ENCODE measurements around the gene AP1B1. TPM values are rescaled to one million over a fixed set of nuclear protein-coding genes. Genes with fewer than 3 reads are reported as not detected.

Gene AP1B1
- total and polyA plus RNA-seq, 2 of the 8 experiments (the other 6 are each of a cell fraction or from before 2014, with no cell fraction given), result 64.2 to 86.8 TPM

DNA sequence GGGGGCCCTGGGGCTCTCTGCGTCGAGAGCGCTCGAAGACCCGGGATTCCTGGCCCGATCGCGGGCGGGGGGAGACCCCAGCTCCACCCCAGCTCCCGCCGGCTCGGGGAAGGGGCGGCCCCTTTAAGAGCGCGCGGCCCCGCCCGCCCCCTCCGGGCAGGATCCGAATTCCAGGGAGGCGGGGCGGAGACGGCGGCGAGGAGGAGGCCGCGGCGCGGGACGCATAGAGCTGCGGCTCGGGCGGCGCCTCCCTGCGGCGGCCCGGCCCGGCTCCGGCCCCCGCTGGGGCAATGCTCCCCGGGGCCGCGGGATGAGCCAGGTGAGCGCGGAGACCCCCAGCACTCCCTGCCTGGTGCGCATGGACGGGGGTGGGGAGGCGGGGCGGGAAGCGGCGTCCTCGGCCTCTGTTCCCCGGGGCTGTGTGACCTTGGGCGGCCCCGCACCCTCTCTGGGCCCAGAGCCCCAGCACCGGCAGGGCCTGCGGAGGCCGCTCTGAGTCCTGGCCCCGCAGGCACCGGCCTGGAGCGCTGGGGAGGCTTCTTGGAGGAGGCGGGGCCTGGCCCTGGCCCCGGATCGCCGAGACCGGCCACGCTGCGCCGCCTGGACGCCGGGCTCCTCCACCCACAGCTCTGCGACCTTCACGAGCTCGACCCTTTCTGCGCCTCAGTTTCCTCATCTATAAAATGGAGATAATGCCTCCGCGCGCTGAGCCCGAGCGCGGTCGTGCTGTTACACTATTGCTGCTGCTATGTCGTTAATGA, 81.4 kb downstream of the AP1B1 start:
- DNase-seq (ENCODE audit: low read depth in 1 of 2, low spot score in 2 of 2) (no peak), FAIRE-seq (no peak)
- Histone ChIP-seq H2BK12ac (ENCODE audit: low read depth, low read length) (peak overlapping the region; percentile 96; the same call in 1 of the 2 replicates), H3K4ac (replicated peaks; ENCODE audit: insufficient read length, low read depth, low read length) (peak overlapping the region; percentile 94), H2AK5ac (ENCODE audit: low read depth, low read length) (0 out of 2 replicates have a peak overlapping the region, but pooled peaks have one; percentile 93), H3K14ac (ENCODE audit: insufficient read length) (no peak overlapping the region), H3K18ac (ENCODE audit: extremely low read depth, low read length) (peak overlapping the region; percentile 34), H4K5ac (ENCODE audit: insufficient read length, low read depth, low read length) (peak overlapping the region; percentile 76), H2BK5ac (ENCODE audit: low read depth, low read length) (peak overlapping the region; percentile 95; the same call in 1 of the 2 replicates), H3K9me3 (ENCODE audit: insufficient read depth in 2 of 2, low read depth in 1 of 2, low read length in 1 of 2) (no peaks in the 10 kb centered on the region), H3K56ac (replicated peaks; ENCODE audit: insufficient read length, low read depth, low read length) (peak overlapping the region; percentile 77), H3K9ac (replicated peaks in 1 of 4; ENCODE audit: extremely low read depth in 1 of 4, low read depth in 3 of 4, low read length in 3 of 4) (no peak overlapping the region; a peak in 1 of 7 replicates), H3K27ac (ENCODE audit: low read depth, low read length) (no peak overlapping the region), H2AFZ (ENCODE audit: low read length) (no peak overlapping the region), H4K8ac (ENCODE audit: extremely low read depth, insufficient read depth, low read length) (peak overlapping the region; percentile 95), H3K27me3 (replicated peaks in 1 of 4; ENCODE audit: control insufficient read depth in 3 of 4, extremely low read depth in 1 of 4, insufficient read depth in 3 of 4, low read length in 3 of 4) (peaks cover 0 to 7% (median 0%) of the 10 kb centered on the region in 4 experiments; a peak in 2 of 7 replicates), H3K4me3 (ENCODE audit: extremely low read depth in 1 of 4, insufficient read depth in 2 of 4, low read depth in 3 of 4, low read length in 4 of 4) (peak overlapping the region; percentile 40 to 68 (median 52)), H3K23ac (ENCODE audit: insufficient read length) (no peak overlapping the region), H3K79me1 (ENCODE audit: low read depth, low read length) (no peaks in the 10 kb centered on the region), H2BK120ac (replicated peaks; ENCODE audit: low read depth, low read length) (no peak overlapping the region), H4K20me1 (replicated peaks in 1 of 2; ENCODE audit: control insufficient read depth in 1 of 2, insufficient read depth in 2 of 2, low read length in 2 of 2) (peaks cover 0 to 8% of the 10 kb centered on the region in 2 experiments), H3K4me1 (replicated peaks in 1 of 4; ENCODE audit: control insufficient read depth in 3 of 4, insufficient read depth in 4 of 4, low read length in 3 of 4) (peaks cover 0 to 13% (median 7%) of the 10 kb centered on the region in 4 experiments; a peak in 5 of 7 replicates), H3K36me3 (ENCODE audit: control insufficient read depth in 2 of 4, insufficient read depth in 4 of 4, low read length in 3 of 4) (no peaks in the 10 kb centered on the region), H2BK20ac (ENCODE audit: low read length) (no peak overlapping the region), H4K91ac (replicated peaks; ENCODE audit: insufficient read length, low read length) (peak overlapping the region; percentile 65), H3K23me2 (ENCODE audit: low read depth, low read length) (peaks cover 6% of the 10 kb centered on the region; the same call in 1 of the 2 replicates), H3K79me2 (ENCODE audit: control insufficient read depth in 1 of 2, insufficient read depth in 2 of 2, low read length in 2 of 2) (no peaks in the 10 kb centered on the region), H2BK15ac (ENCODE audit: low read length) (peak overlapping the region; percentile 88), H3K4me2 (ENCODE audit: insufficient read depth in 1 of 2, low read depth in 2 of 2, low read length in 2 of 2) (peak overlapping the region; percentile 72 to 74)
- POLR2A ChIA-PET (ENCODE audit: partially characterized antibody), result interaction anchor here (1.0 to 9.1 kb wide), 14 partner anchors 8 to 273 kb away, joined by 3 to 66 read pairs (median 6); partner anchors contain the start of genes EWSR1, RASL10A, RHBDD3 and THOC5
- WGBS, 2 experiments (ENCODE audit: extremely low coverage in 1 of 2, insufficient coverage in 1 of 2, insufficient read length in 1 of 2, insufficient replicate concordance in 2 of 2, low coverage in 1 of 2, low lambda C conversion rate in 2 of 2, missing lambda C conversion rate in 1 of 2), result 21% methylated on average over 42 of the region's 83 CpGs; no CpG with 5 or more reads in 1 of the 2 experiments
- CTCF ChIA-PET (ENCODE audit: partially characterized antibody), result interaction anchor here (1.1 to 2.2 kb wide), 5 partner anchors 11 to 52 kb away, joined by 3 to 10 read pairs (median 4); no protein-coding TSS in a partner anchor
- peak; percentile 77 for TF ChIP-seq KDM1A (IDR thresholded peaks at IDR 0.05; ENCODE audit: borderline replicate concordance, low read length)

Measured in H1 (cell line).